ENCODE measurements around the gene AP2A2.

DNA sequence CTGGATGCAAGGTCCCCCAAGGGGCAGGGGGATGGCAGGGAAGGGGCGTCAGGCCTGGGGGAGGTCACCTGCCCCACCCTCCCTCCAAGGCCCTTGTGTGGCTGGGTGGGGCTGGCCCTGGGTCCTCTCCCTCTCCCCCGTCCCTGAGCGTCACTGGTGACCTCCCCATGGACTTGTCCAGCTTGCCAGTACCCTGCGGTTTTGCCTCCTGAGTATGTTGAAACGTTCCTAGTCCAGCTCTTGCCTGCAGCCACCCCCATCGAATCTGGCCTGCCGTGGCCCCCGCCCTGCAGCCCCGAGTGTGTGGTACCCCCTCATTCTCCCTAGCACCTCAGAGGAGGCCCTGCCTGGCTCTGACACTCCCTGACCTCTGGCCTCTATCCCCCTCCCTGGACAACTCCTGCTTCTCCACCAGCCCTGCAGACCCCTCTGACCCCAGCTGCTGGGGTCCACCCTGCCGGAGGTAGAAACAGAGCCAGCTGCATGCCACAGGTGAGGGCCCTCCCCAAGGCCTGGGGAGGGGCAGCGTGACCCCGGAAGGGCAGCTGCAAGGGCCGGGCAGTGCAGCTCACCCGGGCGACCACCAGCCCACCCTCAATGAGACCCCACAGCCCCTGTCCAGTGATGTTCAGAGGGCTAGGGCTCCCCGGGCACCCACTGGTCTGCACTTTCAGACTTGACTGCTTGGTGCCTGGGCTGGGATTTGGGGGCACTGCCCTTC is 114.9 kb downstream of the AP2A2 start:
- TF ChIP-seq GATA3 (IDR thresholded peaks at IDR 0.05; ENCODE audit: low read depth, low read length), result no peak
- no peak for TF ChIP-seq GATA2 (IDR thresholded peaks at IDR 0.05; ENCODE audit: low read depth, low read length)

All from SH-SY5Y (cell line).